Endodermal cell (in vitro differentiated cells): ENCODE results near the gene GIMAP4. TPM values are rescaled to one million over a fixed set of nuclear protein-coding genes. Genes with fewer than 3 reads are reported as not detected.

Experiments
- DNase-seq: peaks from one replicate; pipeline ENCODE4 v3.0.0-alpha.2; 2017
- H3K27ac ChIP-seq: 2 replicates; pipeline ENCODE4 v1.5.1; 2013; ENCODE audit warnings: mild to moderate bottlenecking, low read depth, low read length, moderate library complexity
- H3K27me3 ChIP-seq: 2 replicates; pipeline ENCODE4 v1.6.1; 2013; ENCODE audit warnings: mild to moderate bottlenecking, low read length, moderate library complexity; ENCODE audit not compliant: insufficient read depth, control insufficient read depth, poor library complexity, severe bottlenecking
- H3K36me3 ChIP-seq: 2 replicates; pipeline ENCODE4 v1.7.0; 2013; ENCODE audit warnings: mild to moderate bottlenecking, low read length, moderate library complexity; ENCODE audit not compliant: control insufficient read depth, insufficient read depth
- H3K4me1 ChIP-seq: one replicate; pipeline ENCODE4 v1.7.0; 2013; ENCODE audit warnings: low read length; ENCODE audit not compliant: control insufficient read depth, insufficient read depth
- H3K4me3 ChIP-seq: 2 replicates; pipeline ENCODE4 v1.5.1; 2013; ENCODE audit warnings: mild to moderate bottlenecking, low read length, moderate library complexity
- H3K9ac ChIP-seq: 2 replicates; pipeline ENCODE4 v1.6.1; 2013; ENCODE audit warnings: mild to moderate bottlenecking, low read length, moderate library complexity; ENCODE audit not compliant: poor library complexity, severe bottlenecking; ENCODE audit errors: extremely low read depth
- H3K9me3 ChIP-seq: 2 replicates; pipeline ENCODE4 v1.6.1; 2013; ENCODE audit warnings: mild to moderate bottlenecking, low read length, moderate library complexity; ENCODE audit not compliant: control insufficient read depth
- H3K27ac Mint-ChIP-seq: 2 replicates; pipeline ENCODE4 v1.8.0; 2020; ENCODE audit warnings: mixed read lengths
- H3K27me3 Mint-ChIP-seq: 2 replicates; pipeline ENCODE4 v1.8.0; 2021; ENCODE audit warnings: mild to moderate bottlenecking, mixed read lengths; ENCODE audit not compliant: insufficient read depth
- H3K36me3 Mint-ChIP-seq: 2 replicates; pipeline ENCODE4 v1.8.0; 2020; ENCODE audit warnings: low read depth, mixed read lengths
- H3K4me1 Mint-ChIP-seq: 2 replicates; pipeline ENCODE4 v1.8.0; 2020; ENCODE audit warnings: mixed read lengths
- H3K4me3 Mint-ChIP-seq: 2 replicates; pipeline ENCODE4 v1.8.0; 2020; ENCODE audit warnings: mild to moderate bottlenecking, moderate library complexity, mixed read lengths
- H3K9me3 Mint-ChIP-seq: 2 replicates; pipeline ENCODE4 v1.8.0; 2020; ENCODE audit warnings: mild to moderate bottlenecking, mixed read lengths
- WGBS, 2 experiments: methylation state at CpG; one replicate each; pipeline versions ENCODE4 v1.1.5 to v1.1.7; 2013; ENCODE audit warnings: missing lambda C conversion rate in 2 of 2, mixed read lengths in 1 of 2; ENCODE audit not compliant: insufficient coverage in 1 of 2, insufficient read length in 1 of 2; 5-methylcytosine and 5-hydroxymethylcytosine counted together
- total RNA-seq, 2 donors: library from RNA; stranded (reverse); fragmentation: NEBNext Ultra II Directional in 1 of 2; extraction: Animal tissue kit (Norgen Biotek cat#: 25700) in 1 of 2; gene quantifications; 2 replicates in 1 of 2; 3 replicates in 1 of 2; pipeline ENCODE4 v1.2.1, GENCODE V29; 2021
- TF ChIP-seq, protein P1 (sequence below): fragments of 200-600 bp; sonication (generic); conservative IDR thresholded peaks from 2 replicates; pipeline ENCODE4 v1.5.0; 2021; ENCODE audit warnings: antibody characterized with exemption, mild to moderate bottlenecking

Gene GIMAP4
- total RNA-seq, 2 donors from 2014 or later: 0.33 TPM; not detected in 1

DNA sequence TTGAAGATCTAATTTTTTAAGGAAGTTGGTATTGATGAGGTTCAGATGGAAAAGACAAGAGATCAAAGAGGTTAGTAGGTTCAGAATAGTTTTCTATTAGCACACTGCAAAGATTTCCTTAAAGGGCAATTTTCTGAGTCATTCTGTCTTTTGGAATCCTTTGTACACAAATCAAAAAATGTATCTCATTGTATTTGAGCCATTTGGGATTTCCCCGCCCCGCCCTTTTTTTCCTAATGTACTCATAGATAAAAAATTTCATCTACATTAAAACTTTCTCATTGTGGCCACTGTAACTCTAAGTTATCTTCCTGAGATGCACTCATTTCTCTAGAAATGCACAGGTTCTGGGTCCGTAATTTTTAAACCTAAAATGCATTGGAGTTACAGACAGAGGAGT, 52.9 kb downstream of the GIMAP4 start:
- TF ChIP-seq, protein P1, sequence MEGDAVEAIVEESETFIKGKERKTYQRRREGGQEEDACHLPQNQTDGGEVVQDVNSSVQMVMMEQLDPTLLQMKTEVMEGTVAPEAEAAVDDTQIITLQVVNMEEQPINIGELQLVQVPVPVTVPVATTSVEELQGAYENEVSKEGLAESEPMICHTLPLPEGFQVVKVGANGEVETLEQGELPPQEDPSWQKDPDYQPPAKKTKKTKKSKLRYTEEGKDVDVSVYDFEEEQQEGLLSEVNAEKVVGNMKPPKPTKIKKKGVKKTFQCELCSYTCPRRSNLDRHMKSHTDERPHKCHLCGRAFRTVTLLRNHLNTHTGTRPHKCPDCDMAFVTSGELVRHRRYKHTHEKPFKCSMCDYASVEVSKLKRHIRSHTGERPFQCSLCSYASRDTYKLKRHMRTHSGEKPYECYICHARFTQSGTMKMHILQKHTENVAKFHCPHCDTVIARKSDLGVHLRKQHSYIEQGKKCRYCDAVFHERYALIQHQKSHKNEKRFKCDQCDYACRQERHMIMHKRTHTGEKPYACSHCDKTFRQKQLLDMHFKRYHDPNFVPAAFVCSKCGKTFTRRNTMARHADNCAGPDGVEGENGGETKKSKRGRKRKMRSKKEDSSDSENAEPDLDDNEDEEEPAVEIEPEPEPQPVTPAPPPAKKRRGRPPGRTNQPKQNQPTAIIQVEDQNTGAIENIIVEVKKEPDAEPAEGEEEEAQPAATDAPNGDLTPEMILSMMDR: no peak
- peaks cover 6% of the 10 kb centered on the region for H3K9me3 Mint-ChIP-seq
- no peaks in the 10 kb centered on the region for H3K4me1 Mint-ChIP-seq

DNA sequence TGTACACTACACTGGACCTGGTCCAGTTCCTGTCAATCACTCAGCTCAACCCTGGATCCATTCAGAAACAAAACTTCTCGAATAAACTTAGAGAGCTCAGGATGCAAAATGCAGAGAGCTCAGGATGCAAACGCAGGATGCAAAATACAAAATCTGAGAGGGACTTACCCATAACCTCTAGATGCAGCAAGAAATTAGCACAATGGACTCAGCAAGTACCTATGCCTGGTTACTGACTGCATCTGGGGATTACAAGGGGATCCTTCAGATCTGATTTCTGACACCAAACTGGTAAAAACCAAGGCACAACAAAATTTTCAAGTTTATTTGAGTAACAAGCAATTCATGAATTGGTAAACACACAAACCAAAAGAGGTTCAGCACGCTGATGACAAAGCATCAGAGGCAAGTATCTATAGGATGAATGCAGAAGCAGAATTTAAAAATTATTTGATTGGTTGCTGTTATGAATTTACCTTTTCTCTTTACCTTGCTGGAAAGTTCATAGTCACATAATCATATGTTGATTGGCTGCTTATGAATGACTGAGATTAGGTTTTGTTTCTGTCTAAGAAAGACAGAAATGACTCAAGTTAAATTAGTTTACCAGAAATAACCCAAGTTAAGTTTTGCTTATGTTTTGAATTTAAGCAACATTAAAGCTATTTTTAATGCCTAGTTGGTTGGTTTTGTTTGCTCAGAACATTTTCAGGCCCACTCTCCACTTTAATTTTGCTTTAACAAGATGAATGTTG, 53.6 kb downstream of the GIMAP4 start:
- H3K4me3 Mint-ChIP-seq: no peak overlapping the region
- Histone ChIP-seq H3K9ac (no peak overlapping the region), H3K9me3 (no peaks in the 10 kb centered on the region), H3K27ac (no peak overlapping the region), H3K4me3 (no peak overlapping the region), H3K27me3 (peaks cover 40% of the 10 kb centered on the region), H3K4me1 (no peaks in the 10 kb centered on the region), H3K36me3 (no peaks in the 10 kb centered on the region)
- H3K4me1 Mint-ChIP-seq: no peaks in the 10 kb centered on the region
- H3K27ac Mint-ChIP-seq: no peak overlapping the region
- TF ChIP-seq, protein P1: no peak
- H3K27me3 Mint-ChIP-seq: peaks cover 28% of the 10 kb centered on the region
- WGBS, 2 experiments: 69 to 89% methylated on average over 3 of the region's 3 CpGs
- H3K9me3 Mint-ChIP-seq: peaks cover 6% of the 10 kb centered on the region
- DNase-seq: no peak
- H3K36me3 Mint-ChIP-seq: no peaks in the 10 kb centered on the region

More for the DNA sequence above, 52.9 kb downstream of the GIMAP4 start:
- H3K4me1 ChIP-seq: no peaks in the 10 kb centered on the region
- DNase-seq: no peak
- Mint-ChIP-seq H3K27me3 (peaks cover 32% of the 10 kb centered on the region), H3K27ac (no peak overlapping the region), H3K4me3 (no peak overlapping the region), H3K36me3 (no peaks in the 10 kb centered on the region)
- H3K4me3 ChIP-seq: no peak overlapping the region
- H3K27ac ChIP-seq: no peak overlapping the region
- H3K9ac ChIP-seq: no peak overlapping the region
- WGBS, 2 experiments: 83 to 93% methylated on average over 3 of the region's 3 CpGs
- no peaks in the 10 kb centered on the region for H3K36me3 ChIP-seq
- no peaks in the 10 kb centered on the region for H3K9me3 ChIP-seq
- peaks cover 43% of the 10 kb centered on the region for H3K27me3 ChIP-seq

DNA sequence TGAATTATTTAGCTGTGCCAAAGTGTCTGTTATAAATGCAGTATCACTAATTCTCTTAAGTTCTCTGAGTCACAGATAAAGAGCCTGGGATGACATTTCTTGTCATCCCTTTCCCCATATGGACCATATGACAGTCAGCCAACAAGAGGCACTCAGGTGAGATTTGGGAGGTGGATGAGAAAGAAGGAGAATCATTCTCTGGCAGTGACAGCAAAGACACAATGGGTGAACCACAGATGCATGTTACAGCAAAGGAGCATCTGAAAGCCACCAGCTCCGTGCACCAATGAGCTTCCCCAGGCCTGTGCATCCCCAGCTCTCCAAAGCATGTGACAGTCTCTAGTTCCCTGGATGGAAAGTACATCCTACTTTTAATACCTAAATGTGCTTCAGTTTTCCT, 54.2 kb downstream of the GIMAP4 start:
- Histone ChIP-seq H3K9ac (no peak overlapping the region), H3K4me1 (no peaks in the 10 kb centered on the region), H3K27ac (no peak overlapping the region), H3K27me3 (peaks cover 35% of the 10 kb centered on the region), H3K36me3 (no peaks in the 10 kb centered on the region), H3K4me3 (no peak overlapping the region), H3K9me3 (no peaks in the 10 kb centered on the region)
- Mint-ChIP-seq H3K27ac (no peak overlapping the region), H3K9me3 (peaks cover 6% of the 10 kb centered on the region), H3K4me1 (no peaks in the 10 kb centered on the region), H3K36me3 (no peaks in the 10 kb centered on the region), H3K4me3 (no peak overlapping the region), H3K27me3 (peaks cover 34% of the 10 kb centered on the region)
- 93 to 100% methylated on average over 1 of the region's 1 CpG for whole genome bisulfite sequencing, 2 experiments
- DNase-seq: no peak
- TF ChIP-seq, protein P1: no peak

Other genes with a start within 250 kb of the GIMAP4 start
- gene LRRC61, start 244.0 kb upstream of the GIMAP4 start, total RNA-seq: 10 to 100 TPM in 1 of 2 donors, under 1 TPM in 1; 0.77 to 27.0 TPM
- under 1 TPM in 1 of 2 donors, not detected in 1; 0.92 TPM for gene ACTR3C, start 243.8 kb upstream of the GIMAP4 start, total RNA-seq
- gene RARRES2, start 225.8 kb upstream of the GIMAP4 start, total RNA-seq: 10 to 100 TPM; 32.2 to 48.2 TPM
- gene REPIN1, start 198.6 kb upstream of the GIMAP4 start, total RNA-seq: 10 to 100 TPM; 85.4 to 94.4 TPM
- gene ZNF775, start 188.1 kb upstream of the GIMAP4 start, total RNA-seq: 10 to 100 TPM in 1 of 2 donors, 1 to 10 TPM in 1; 10.0 to 11.3 TPM
- not detected for gene GIMAP8, start 116.8 kb upstream of the GIMAP4 start, total RNA-seq
- not detected for gene GIMAP7, start 52.5 kb upstream of the GIMAP4 start, total RNA-seq
- gene GIMAP6, start 65.0 kb downstream of the GIMAP4 start, total RNA-seq: not detected
- not detected for gene GIMAP2, start 118.3 kb downstream of the GIMAP4 start, total RNA-seq
- not detected for gene GIMAP1, start 149.2 kb downstream of the GIMAP4 start, total RNA-seq
- gene GIMAP5, start 170.0 kb downstream of the GIMAP4 start, total RNA-seq: not detected
- gene TMEM176B, start 233.0 kb downstream of the GIMAP4 start, total RNA-seq: under 1 TPM; 0.31 to 0.35 TPM
- gene TMEM176A, start 233.4 kb downstream of the GIMAP4 start, total RNA-seq: not detected